Astrocyte of the hippocampus (primary cell): Measurements from ENCODE around the gene ALG14.
"Not testable (repeated sequence)": the region's sequence is repeated elsewhere in the genome, so short reads cannot be mapped to it uniquely, and the experiment has no call there.

ENCODE experiments used
- DNase-seq: peaks from one replicate; pipeline ENCODE4 v3.0.0; 2011; ENCODE audit warnings: low read depth, low spot score

Gene ALG14

GRCh38 chr1:95088303-95088702 is 15.6 kb upstream of the ALG14 start:
- DNase-seq, result no peak

GRCh38 chr1:95086949-95087533 is 14.3 kb upstream of the ALG14 start:
- peak; percentile 89 for DNase-seq

DNA sequence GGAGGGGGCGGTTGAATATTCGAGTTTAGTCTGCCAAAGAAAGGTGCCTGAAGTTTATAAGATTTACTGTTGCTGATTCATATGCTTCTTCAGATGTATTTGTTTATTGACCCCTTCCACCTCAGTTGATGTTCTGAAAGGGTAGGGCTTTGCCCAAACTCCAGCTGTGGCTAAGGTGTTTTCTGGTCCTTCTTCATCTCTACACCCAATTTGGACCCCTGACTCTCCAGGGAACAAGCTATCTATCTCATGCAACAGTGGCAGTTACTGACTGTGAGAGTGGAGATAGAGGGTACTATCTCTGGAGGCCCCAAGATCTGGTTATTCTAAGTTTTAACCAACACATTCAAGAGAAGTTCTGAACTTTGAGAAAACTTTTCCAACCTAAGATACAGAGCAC is 12.6 kb upstream of the ALG14 start:
- no peak for DNase-seq

DNA sequence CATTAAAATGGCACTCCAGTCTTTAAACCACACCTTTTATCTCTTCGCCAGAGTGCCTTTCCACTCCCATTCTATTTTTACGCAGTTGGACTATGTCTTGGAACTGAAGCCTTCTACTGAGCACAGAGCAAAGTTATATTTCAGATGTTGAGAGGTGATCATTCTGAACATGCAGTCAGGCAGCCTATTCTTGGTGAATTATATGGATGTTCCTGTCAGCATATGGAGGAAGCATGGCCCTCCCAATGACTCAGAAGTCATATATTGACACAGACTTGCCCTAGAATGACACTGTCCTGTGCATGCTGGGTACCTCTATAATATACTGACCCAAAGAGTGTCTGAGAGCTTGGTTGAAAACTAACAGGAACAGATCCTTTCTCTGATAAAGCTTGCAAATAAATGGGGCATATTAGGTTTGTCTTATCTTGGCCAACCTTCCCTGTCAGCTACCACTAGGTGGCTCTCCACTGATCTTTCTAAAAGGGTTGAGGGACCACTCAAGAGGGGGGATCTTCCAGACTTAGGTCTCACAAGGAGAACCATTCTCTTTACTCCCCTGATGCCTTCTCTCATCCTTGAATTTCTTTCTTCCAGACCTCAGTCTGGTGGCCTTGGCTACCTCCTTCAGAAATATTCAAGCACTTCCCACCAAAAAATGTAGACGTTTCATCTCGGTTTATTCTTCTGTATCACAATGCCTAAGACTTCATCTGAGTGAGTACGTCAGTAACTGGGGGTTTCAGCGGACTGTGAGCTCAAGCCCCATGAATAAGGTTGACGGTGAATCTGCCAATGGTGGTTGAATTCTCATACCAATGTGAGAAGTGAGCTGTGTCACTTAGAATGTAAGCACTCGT is 11.8 kb upstream of the ALG14 start:
- DNase-seq, result peak; percentile 24

DNA sequence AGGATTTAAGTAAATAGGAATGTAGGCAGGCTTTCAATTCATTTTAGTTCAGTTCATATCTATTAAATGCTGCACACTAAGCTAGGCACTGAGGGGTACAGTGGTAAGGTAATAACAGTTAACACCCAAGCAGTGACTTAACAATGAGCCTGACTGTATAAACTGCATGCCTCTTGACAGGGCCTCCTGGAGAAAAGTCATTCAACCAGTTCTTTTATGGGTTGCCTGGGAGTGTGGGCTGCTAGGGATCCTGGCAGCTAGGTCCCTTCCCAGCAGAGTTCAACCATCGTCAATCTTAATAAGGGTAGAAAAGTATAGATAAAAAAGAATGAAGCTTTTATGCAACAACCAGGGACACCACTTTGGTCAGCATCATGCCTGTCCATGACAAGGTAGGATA is 8.1 kb upstream of the ALG14 start:
- no peak for DNase-seq

DNA sequence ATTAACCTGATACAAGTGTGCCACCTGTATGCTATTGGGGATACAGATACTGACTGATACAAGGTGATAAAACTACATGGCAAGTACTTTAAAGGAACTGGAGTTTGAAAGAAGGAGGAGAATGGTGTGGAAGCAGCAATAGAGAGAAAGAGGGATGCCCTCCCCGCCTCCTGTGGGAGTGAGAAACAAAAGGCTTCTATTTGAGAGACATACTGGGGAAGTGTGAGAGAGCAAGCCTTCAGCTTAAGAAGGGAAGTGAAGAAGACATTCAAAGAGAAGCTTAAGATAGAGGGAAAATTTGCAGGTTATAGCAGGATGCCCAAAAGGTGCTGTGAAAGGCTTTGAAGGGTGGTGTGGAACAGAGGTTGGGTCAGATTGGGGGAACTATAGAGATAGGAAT is 7.7 kb upstream of the ALG14 start:
- no peak for DNase-seq

DNA sequence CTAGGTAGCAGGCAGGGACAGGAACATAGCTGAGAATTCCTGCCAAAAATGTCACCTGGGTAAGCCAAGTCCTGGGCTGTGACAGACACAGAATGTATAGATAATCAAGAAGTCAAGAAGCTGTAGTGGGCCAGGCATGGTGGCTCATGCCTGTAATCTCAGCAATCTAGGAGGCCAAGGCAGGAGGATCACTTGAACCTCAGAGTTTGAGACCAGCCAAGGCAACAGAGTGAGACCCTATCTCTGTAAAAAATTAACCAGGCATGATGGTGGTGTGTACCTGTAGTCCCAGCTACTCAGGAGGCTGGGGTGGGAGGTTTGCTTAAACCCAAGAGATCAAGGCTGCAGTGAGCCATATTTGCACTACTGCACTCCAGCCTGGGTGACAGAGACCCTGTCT is 3.3 kb upstream of the ALG14 start:
- DNase-seq, result no peak

GRCh38 chr1:95073446-95073845 is 695 bp upstream of the ALG14 start:
- no peak for DNase-seq

DNA sequence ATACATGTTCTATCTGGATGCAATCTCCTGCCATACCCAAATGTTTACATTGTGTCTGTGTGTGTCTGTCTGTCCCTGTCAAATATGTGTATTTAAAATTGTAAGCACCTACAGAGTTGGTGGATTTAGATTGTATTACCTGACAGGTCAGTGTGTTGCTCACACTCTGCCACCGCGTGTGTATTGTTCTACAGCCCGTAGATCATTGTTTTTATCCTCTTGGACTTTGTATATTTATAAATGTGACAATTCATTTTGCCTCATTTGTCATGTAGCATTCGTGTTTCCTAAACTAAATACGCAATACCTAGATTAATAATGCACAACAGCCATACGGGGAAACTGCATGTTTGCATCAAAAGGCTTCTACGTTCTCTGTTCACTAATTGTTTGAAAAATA is 634 bp downstream of the ALG14 start:
- DNase-seq, result no peak

DNA sequence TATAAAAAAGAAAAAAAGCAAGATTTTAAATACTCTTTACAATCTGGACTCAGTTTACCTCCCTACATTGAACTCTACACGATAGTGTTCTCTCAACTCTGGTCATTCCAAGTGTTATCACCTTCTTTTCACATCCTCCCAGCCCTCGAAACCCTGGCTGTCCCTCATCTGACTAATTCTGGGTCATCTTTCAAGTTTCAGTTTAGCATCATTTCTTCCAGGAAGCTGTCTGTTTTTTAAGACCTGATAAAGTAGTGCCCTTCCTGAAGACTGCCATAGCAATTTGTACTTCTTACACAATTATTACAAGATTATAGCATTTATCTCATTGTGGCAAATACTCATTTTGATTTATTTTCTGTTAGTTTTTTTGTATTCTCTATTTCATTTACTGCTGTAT is 1.2 kb downstream of the ALG14 start:
- DNase-seq, result no peak

GRCh38 chr1:95069710-95070093 is 3.0 kb downstream of the ALG14 start:
- DNase-seq, result no peak

- DNase-seq, result no peak
Observed at GRCh38 chr1:95068956-95069709, 3.6 kb downstream of the ALG14 start.

DNA sequence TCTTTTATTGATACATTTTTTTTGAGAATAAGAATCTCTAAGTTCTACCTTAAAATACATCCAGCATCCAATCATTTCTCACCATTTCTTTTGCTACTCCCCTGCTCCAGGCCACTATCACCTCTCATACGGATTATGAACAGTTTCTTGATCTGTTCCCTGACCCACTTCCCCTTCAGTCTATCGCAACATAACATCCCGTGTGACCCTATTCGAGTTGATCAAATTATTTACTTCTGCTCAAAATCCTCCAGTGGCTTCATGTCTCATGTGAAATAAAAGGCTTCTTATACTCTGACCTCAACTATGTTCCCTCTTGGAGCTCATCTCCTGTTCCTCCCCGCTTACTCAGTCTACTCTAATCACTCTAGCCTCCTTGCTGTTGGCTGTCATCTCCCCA is 5.2 kb downstream of the ALG14 start:
- DNase-seq, result no peak

DNA sequence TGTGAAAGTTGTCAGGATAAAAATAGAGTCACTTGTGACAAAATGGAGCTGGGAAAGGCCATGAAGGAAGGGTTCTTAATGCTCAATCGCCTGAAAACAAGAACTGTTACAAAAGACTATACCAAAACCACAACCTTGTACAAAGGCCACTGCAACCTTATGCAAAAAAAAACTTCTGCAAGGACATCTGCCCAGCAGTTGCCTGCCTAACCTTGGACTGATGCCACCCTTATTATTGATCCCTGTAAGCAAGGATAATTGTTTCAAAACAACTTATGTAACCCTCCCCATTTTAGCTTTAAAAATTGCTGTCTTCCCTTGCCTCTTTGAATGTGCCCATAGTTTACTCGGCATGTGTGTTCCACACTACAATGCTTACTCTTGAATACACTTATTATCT is 5.7 kb downstream of the ALG14 start:
- DNase-seq, result no peak

- DNase-seq, result no peak
Observed at GRCh38 chr1:95061445-95062006, 11.2 kb downstream of the ALG14 start.

GRCh38 chr1:95058974-95059373 is 13.8 kb downstream of the ALG14 start:
- no peak for DNase-seq

- no peak for DNase-seq
Observed at GRCh38 chr1:95057351-95057750, 15.4 kb downstream of the ALG14 start.

GRCh38 chr1:95049935-95050334 is 22.8 kb downstream of the ALG14 start:
- no peak for DNase-seq

DNA sequence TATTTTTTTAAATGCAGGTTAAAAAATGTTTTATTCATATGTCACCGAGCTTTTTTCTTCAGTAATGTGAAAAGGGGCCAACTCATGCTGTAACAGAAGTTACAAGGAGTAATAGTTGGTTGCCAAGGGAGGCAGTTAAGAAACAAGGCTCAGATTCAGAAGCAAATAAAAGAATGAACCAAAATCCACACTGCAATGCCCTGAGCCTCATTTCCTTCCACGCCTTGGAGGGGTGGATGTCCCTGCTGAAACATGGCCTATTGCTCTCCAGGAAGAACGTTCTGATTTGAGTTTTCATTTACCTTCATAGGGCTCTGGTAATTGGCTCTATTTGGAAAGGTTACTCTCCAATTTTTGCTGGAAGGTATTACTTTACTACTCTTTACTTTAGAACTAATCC is 24.4 kb downstream of the ALG14 start:
- no peak for DNase-seq

DNA sequence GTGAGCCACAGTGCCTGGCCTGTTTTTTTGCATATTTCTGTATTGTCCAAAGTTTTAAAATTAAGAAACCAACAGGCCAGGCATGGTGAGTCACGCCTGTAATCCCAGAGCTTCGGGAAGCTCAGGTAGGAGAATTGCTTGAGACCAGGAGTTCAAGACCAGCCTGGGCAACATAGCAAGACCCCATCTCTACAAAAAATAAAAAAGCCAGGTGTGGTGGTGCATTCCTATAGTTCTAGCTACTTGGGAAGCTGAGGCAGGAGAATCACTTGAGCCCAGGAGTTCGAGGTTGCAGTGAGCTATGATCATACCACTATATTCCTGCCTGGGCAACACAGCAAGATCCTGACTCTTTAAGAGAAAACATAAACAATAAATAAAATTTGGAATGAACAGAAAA is 25.1 kb downstream of the ALG14 start:
- not testable (repeated sequence) for DNase-seq

- DNase-seq, result no peak
Observed at GRCh38 chr1:95046359-95046758, 26.4 kb downstream of the ALG14 start.
